H9 (cell line): ENCODE results near the gene GUF1. TPM values are rescaled to one million over a fixed set of nuclear protein-coding genes. Genes with fewer than 3 reads are reported as not detected.

Experiments used
- DNase-seq: peaks from one replicate; pipeline ENCODE4 v3.0.0-alpha.2; 2017
- H2AFZ ChIP-seq: one replicate; pipeline ENCODE4 v1.6.1; 2013; ENCODE audit warnings: mild to moderate bottlenecking, low read length, control low read depth, moderate library complexity
- H2AK5ac ChIP-seq: 2 replicates; pipeline ENCODE4 v1.6.1; 2013; ENCODE audit warnings: low read length, control low read depth, mixed read lengths; ENCODE audit not compliant: insufficient read length
- H2BK120ac ChIP-seq: one replicate; pipeline ENCODE4 v1.6.1; 2013; ENCODE audit warnings: low read depth, mild to moderate bottlenecking, low read length, control low read depth, inconsistent platforms; ENCODE audit not compliant: poor library complexity, severe bottlenecking
- H2BK12ac ChIP-seq: 2 replicates; pipeline ENCODE4 v1.6.1; 2013; ENCODE audit warnings: low read length, control low read depth, mixed read lengths, low read depth; ENCODE audit not compliant: insufficient read length
- H2BK15ac ChIP-seq: 2 replicates; pipeline ENCODE4 v1.6.1; 2013; ENCODE audit warnings: low read depth, low read length, control low read depth
- H2BK20ac ChIP-seq: one replicate; pipeline ENCODE4 v1.6.1; 2013; ENCODE audit warnings: low read depth, mild to moderate bottlenecking, low read length, control low read depth, inconsistent platforms; ENCODE audit not compliant: poor library complexity, severe bottlenecking
- H2BK5ac ChIP-seq: 2 replicates; pipeline ENCODE4 v1.6.1; 2013; ENCODE audit warnings: low read length, control low read depth, mixed read lengths; ENCODE audit not compliant: insufficient read length
- H3K14ac ChIP-seq: 2 replicates; pipeline ENCODE4 v1.6.1; 2013; ENCODE audit warnings: low read length, control low read depth; ENCODE audit not compliant: insufficient read depth
- H3K18ac ChIP-seq: 2 replicates; pipeline ENCODE4 v1.6.1; 2013; ENCODE audit warnings: low read depth, mild to moderate bottlenecking, mixed read lengths, low read length, control low read depth; ENCODE audit not compliant: insufficient read length
- H3K23ac ChIP-seq: 2 replicates; pipeline ENCODE4 v1.6.1; 2013; ENCODE audit warnings: low read length, control low read depth, mixed read lengths, low read depth; ENCODE audit not compliant: insufficient read length
- H3K23me2 ChIP-seq: 2 replicates; pipeline ENCODE4 v1.6.1; 2013; ENCODE audit warnings: low read depth, mild to moderate bottlenecking, mixed read lengths, low read length, control low read depth; ENCODE audit not compliant: insufficient read length, poor library complexity, severe bottlenecking
- H3K27ac ChIP-seq: 2 replicates; pipeline ENCODE4 v1.5.1; 2013; ENCODE audit warnings: low read length, control low read depth, mixed read lengths, low read depth; ENCODE audit not compliant: insufficient read length
- H3K27me3 ChIP-seq: 2 replicates; pipeline ENCODE4 v1.6.1; 2013; ENCODE audit warnings: low read length, control low read depth, inconsistent platforms; ENCODE audit not compliant: insufficient read depth
- H3K4ac ChIP-seq: 2 replicates; pipeline ENCODE4 v1.6.1; 2013; ENCODE audit warnings: low read depth, mild to moderate bottlenecking, control low read depth, inconsistent platforms, low read length, moderate library complexity
- H3K4me1 ChIP-seq: 2 replicates; pipeline ENCODE4 v1.6.1; 2013; ENCODE audit warnings: low read length, control low read depth, inconsistent platforms; ENCODE audit not compliant: insufficient read depth
- H3K4me2 ChIP-seq: 2 replicates; pipeline ENCODE4 v1.6.1; 2013; ENCODE audit warnings: low read length, control low read depth, mixed read lengths; ENCODE audit not compliant: insufficient read length, insufficient read depth
- H3K56ac ChIP-seq: 2 replicates; pipeline ENCODE4 v1.6.1; 2013; ENCODE audit warnings: low read depth, mild to moderate bottlenecking, mixed read lengths, low read length, control low read depth; ENCODE audit not compliant: insufficient read length
- H3K79me1 ChIP-seq: 2 replicates; pipeline ENCODE4 v1.6.1; 2013; ENCODE audit warnings: low read depth, mild to moderate bottlenecking, moderate library complexity, low read length, control low read depth, inconsistent platforms; ENCODE audit not compliant: insufficient read depth, poor library complexity, severe bottlenecking
- H3K79me2 ChIP-seq: 2 replicates; pipeline ENCODE4 v1.6.1; 2013; ENCODE audit warnings: low read length, control low read depth, inconsistent platforms; ENCODE audit not compliant: insufficient read depth
- H3K9ac ChIP-seq: 2 replicates; pipeline ENCODE4 v1.6.1; 2013; ENCODE audit warnings: low read length, control low read depth, mixed read lengths; ENCODE audit not compliant: insufficient read length; ENCODE audit errors: extremely low read depth
- H3K9me3 ChIP-seq: one replicate; pipeline ENCODE4 v1.6.1; 2013; ENCODE audit warnings: low read depth, low read length, inconsistent platforms; ENCODE audit not compliant: control insufficient read depth
- H3T11ph ChIP-seq: one replicate; pipeline ENCODE4 v1.6.1; 2013; ENCODE audit warnings: mild to moderate bottlenecking, low read length, control low read depth, inconsistent platforms
- H4K20me1 ChIP-seq: one replicate; pipeline ENCODE4 v1.6.1; 2013; ENCODE audit not compliant: control insufficient read depth, insufficient read length, insufficient read depth
- H4K5ac ChIP-seq: 2 replicates; pipeline ENCODE4 v1.6.1; 2013; ENCODE audit warnings: low read depth, mild to moderate bottlenecking, mixed read lengths, low read length, control low read depth; ENCODE audit not compliant: insufficient read length
- H4K8ac ChIP-seq: replicated peaks from 2 replicates; pipeline ENCODE4 v1.6.1; 2013; ENCODE audit warnings: low read length, control low read depth, mixed read lengths, low read depth; ENCODE audit not compliant: insufficient read length
- H4K91ac ChIP-seq: 2 replicates; pipeline ENCODE4 v1.6.1; 2013; ENCODE audit warnings: low read depth, mild to moderate bottlenecking, moderate library complexity, mixed read lengths, low read length, control low read depth; ENCODE audit not compliant: insufficient read length
- H3K27ac Mint-ChIP-seq, 3 experiments: 2 replicates in 2 of 3; 3 replicates in 1 of 3; pipeline ENCODE4 v1.8.0; 2020 to 2021; ENCODE audit warnings: mixed read lengths in 3 of 3, mild to moderate bottlenecking in 1 of 3, moderate library complexity in 1 of 3
- H3K27me3 Mint-ChIP-seq: 2 replicates; pipeline ENCODE4 v1.8.0; 2021; ENCODE audit warnings: low read depth, mild to moderate bottlenecking, moderate library complexity, mixed read lengths
- H3K36me3 Mint-ChIP-seq, 3 experiments: 2 replicates in 2 of 3; 3 replicates in 1 of 3; pipeline ENCODE4 v1.8.0; 2020 to 2021; ENCODE audit warnings: low read depth in 3 of 3, mixed read lengths in 3 of 3; ENCODE audit not compliant: insufficient read depth in 1 of 3
- H3K4me1 Mint-ChIP-seq, 2 experiments: 2 replicates each; pipeline ENCODE4 v1.8.0; 2020; ENCODE audit warnings: mixed read lengths in 2 of 2
- H3K4me3 Mint-ChIP-seq, 2 experiments: 2 replicates in 1 of 2; 3 replicates in 1 of 2; pipeline ENCODE4 v1.8.0; 2020 to 2021; ENCODE audit warnings: mild to moderate bottlenecking in 2 of 2, mixed read lengths in 2 of 2, moderate library complexity in 1 of 2
- H3K9me3 Mint-ChIP-seq, 2 experiments: 2 replicates in 1 of 2; 3 replicates in 1 of 2; pipeline ENCODE4 v1.8.0; 2020; ENCODE audit warnings: mild to moderate bottlenecking in 2 of 2, mixed read lengths in 2 of 2, moderate library complexity in 1 of 2
- CTCF ChIP-seq: fragments of 200-600 bp; sonication (generic); conservative IDR thresholded peaks from 3 replicates; pipeline ENCODE4 v1.8.0; 2021; ENCODE audit warnings: antibody characterized with exemption, mild to moderate bottlenecking
- WGBS: extraction: QIAGEN DNeasy Blood & Tissue Kit; methylation state at CpG from one replicate; pipeline ENCODE4 v1.1.7; 2013; ENCODE audit warnings: missing lambda C conversion rate, low lambda C conversion rate, mixed read lengths; ENCODE audit not compliant: insufficient read length; ENCODE audit errors: extremely low coverage; 5-methylcytosine and 5-hydroxymethylcytosine counted together
- total RNA-seq: library from RNA; stranded (reverse); gene quantifications from 2 replicates; pipeline ENCODE4 v1.2.1, GENCODE V29; 2021

Gene GUF1
- total RNA-seq, 1 experiment from 2014 or later = 38.6 TPM

- Histone ChIP-seq H3K56ac (no peak overlapping the region), H3K79me2 (no peaks in the 10 kb centered on the region), H2AFZ (no peak overlapping the region), H4K20me1 (no peaks in the 10 kb centered on the region), H3K4ac (no peak overlapping the region), H3K14ac (no peak overlapping the region), H3K27ac (no peak overlapping the region), H4K91ac (no peak overlapping the region), H3K23me2 (no peaks in the 10 kb centered on the region), H2BK120ac (no peak overlapping the region), H2BK12ac (no peak overlapping the region), H3K23ac (no peak overlapping the region), H3K18ac (no peak overlapping the region), H2BK5ac (no peak overlapping the region), H3K27me3 (no peaks in the 10 kb centered on the region), H3K9me3 (no peaks in the 10 kb centered on the region), H4K8ac (no peak overlapping the region), H3K9ac (no peak overlapping the region), H3K4me1 (no peaks in the 10 kb centered on the region), H2BK20ac (no peak overlapping the region), H2AK5ac (no peak overlapping the region), H3T11ph (no peak overlapping the region), H2BK15ac (no peak overlapping the region), H4K5ac (no peak overlapping the region), H3K4me2 (no peak overlapping the region), H3K79me1 (no peaks in the 10 kb centered on the region)
- no CpG with 5 or more reads among the region's 4 CpGs for WGBS
- no peak for TF ChIP-seq CTCF
- DNase-seq = no peak
- peaks cover 17% of the 10 kb centered on the region for H3K27me3 Mint-ChIP-seq
- H3K27ac Mint-ChIP-seq = no peak overlapping the region
- H3K4me1 Mint-ChIP-seq = no peaks in the 10 kb centered on the region
- H3K9me3 Mint-ChIP-seq = no peaks in the 10 kb centered on the region; a peak in 1 of 5 replicates
- H3K36me3 Mint-ChIP-seq = no peaks in the 10 kb centered on the region
- H3K4me3 Mint-ChIP-seq = no peak overlapping the region
Measured at GRCh38 chr4:44670506-44671199, 7.6 kb upstream of the GUF1 start.
